ENCODE data around the gene PPARA.

PPARA gene

GRCh38 chr22:46150034-46150654 is at the start of gene PPARA:
TSS of gene PPARA (plus strand) at chr22:46150526. CDS start at chr22:46198384, 47,858 bp downstream.
- H3K27ac Mint-ChIP-seq = peak within 1 kb of the TSS; percentile 74
- no peaks in the 10 kb centered on the region for H3K9me3 Mint-ChIP-seq
- H3K4me3 Mint-ChIP-seq = peak within 1 kb of the TSS; percentile 95
- peaks cover 11% of the 10 kb centered on the region for H3K36me3 Mint-ChIP-seq
- H3K27me3 Mint-ChIP-seq = no peaks in the 10 kb centered on the region
- peaks cover 28% of the 10 kb centered on the region for H3K4me1 Mint-ChIP-seq
- peak; percentile 92 for ATAC-seq

- ATAC-seq = no peak
- Mint-ChIP-seq H3K27me3 (no peaks in the 10 kb centered on the region), H3K36me3 (no peaks in the 10 kb centered on the region), H3K4me1 (no peaks in the 10 kb centered on the region), H3K27ac (no peak overlapping the region), H3K9me3 (no peaks in the 10 kb centered on the region), H3K4me3 (no peak overlapping the region)
These were observed 48.2 kb upstream of the PPARA start for GRCh38 chr22:46102159-46102558.

- H3K9me3 Mint-ChIP-seq = no peaks in the 10 kb centered on the region
- no peaks in the 10 kb centered on the region for H3K36me3 Mint-ChIP-seq
- no peak overlapping the region for H3K27ac Mint-ChIP-seq
- H3K27me3 Mint-ChIP-seq = no peaks in the 10 kb centered on the region
- no peak overlapping the region for H3K4me3 Mint-ChIP-seq
- no peak for ATAC-seq
- H3K4me1 Mint-ChIP-seq = no peaks in the 10 kb centered on the region
These were observed 47.6 kb upstream of the PPARA start for GRCh38 chr22:46102752-46103151.

GRCh38 chr22:46103181-46103580 is 47.1 kb upstream of the PPARA start:
- H3K4me1 Mint-ChIP-seq = no peaks in the 10 kb centered on the region
- ATAC-seq = no peak
- H3K36me3 Mint-ChIP-seq = no peaks in the 10 kb centered on the region
- H3K4me3 Mint-ChIP-seq = no peak overlapping the region
- no peak overlapping the region for H3K27ac Mint-ChIP-seq
- H3K27me3 Mint-ChIP-seq = no peaks in the 10 kb centered on the region
- H3K9me3 Mint-ChIP-seq = no peaks in the 10 kb centered on the region

GRCh38 chr22:46103664-46104063 is 46.7 kb upstream of the PPARA start:
- no peak overlapping the region for H3K27ac Mint-ChIP-seq
- no peak overlapping the region for H3K4me3 Mint-ChIP-seq
- no peaks in the 10 kb centered on the region for H3K4me1 Mint-ChIP-seq
- ATAC-seq = no peak
- no peaks in the 10 kb centered on the region for H3K9me3 Mint-ChIP-seq
- H3K27me3 Mint-ChIP-seq = no peaks in the 10 kb centered on the region
- H3K36me3 Mint-ChIP-seq = no peaks in the 10 kb centered on the region

GRCh38 chr22:46104170-46104880 is 46.0 kb upstream of the PPARA start:
- Mint-ChIP-seq H3K4me3 (no peak overlapping the region), H3K27me3 (no peaks in the 10 kb centered on the region), H3K36me3 (no peaks in the 10 kb centered on the region), H3K4me1 (no peaks in the 10 kb centered on the region), H3K27ac (no peak overlapping the region), H3K9me3 (no peaks in the 10 kb centered on the region)
- ATAC-seq = peak; percentile 31

GRCh38 chr22:46104881-46105493 is 45.3 kb upstream of the PPARA start:
- Mint-ChIP-seq H3K4me3 (no peak overlapping the region), H3K36me3 (no peaks in the 10 kb centered on the region), H3K27ac (no peak overlapping the region), H3K9me3 (no peaks in the 10 kb centered on the region), H3K27me3 (no peaks in the 10 kb centered on the region), H3K4me1 (no peaks in the 10 kb centered on the region)
- no peak for ATAC-seq

- ATAC-seq = no peak
- Mint-ChIP-seq H3K4me3 (no peak overlapping the region), H3K27ac (no peak overlapping the region), H3K4me1 (no peaks in the 10 kb centered on the region), H3K36me3 (no peaks in the 10 kb centered on the region), H3K9me3 (no peaks in the 10 kb centered on the region), H3K27me3 (no peaks in the 10 kb centered on the region)
These were observed 44.6 kb upstream of the PPARA start for GRCh38 chr22:46105494-46106278.

GRCh38 chr22:46106279-46107022 is 43.9 kb upstream of the PPARA start:
- no peak for ATAC-seq
- H3K27me3 Mint-ChIP-seq = no peaks in the 10 kb centered on the region
- H3K36me3 Mint-ChIP-seq = no peaks in the 10 kb centered on the region
- H3K9me3 Mint-ChIP-seq = no peaks in the 10 kb centered on the region
- no peak overlapping the region for H3K4me3 Mint-ChIP-seq
- H3K27ac Mint-ChIP-seq = no peak overlapping the region
- H3K4me1 Mint-ChIP-seq = no peaks in the 10 kb centered on the region

- Mint-ChIP-seq H3K27ac (no peak overlapping the region), H3K4me1 (no peaks in the 10 kb centered on the region), H3K4me3 (no peak overlapping the region), H3K9me3 (no peaks in the 10 kb centered on the region), H3K36me3 (no peaks in the 10 kb centered on the region), H3K27me3 (no peaks in the 10 kb centered on the region)
- ATAC-seq = no peak
These were observed 43.1 kb upstream of the PPARA start for GRCh38 chr22:46107089-46107664.

- Mint-ChIP-seq H3K9me3 (no peaks in the 10 kb centered on the region), H3K27me3 (no peaks in the 10 kb centered on the region), H3K27ac (no peak overlapping the region), H3K4me3 (no peak overlapping the region), H3K36me3 (no peaks in the 10 kb centered on the region), H3K4me1 (no peaks in the 10 kb centered on the region)
- no peak for ATAC-seq
These were observed 42.4 kb upstream of the PPARA start for GRCh38 chr22:46107753-46108563.

GRCh38 chr22:46108564-46109473 is 41.5 kb upstream of the PPARA start:
- no peak for ATAC-seq
- no peaks in the 10 kb centered on the region for H3K9me3 Mint-ChIP-seq
- no peak overlapping the region for H3K4me3 Mint-ChIP-seq
- no peaks in the 10 kb centered on the region for H3K4me1 Mint-ChIP-seq
- H3K27me3 Mint-ChIP-seq = no peaks in the 10 kb centered on the region
- peak overlapping the region; percentile 31 for H3K27ac Mint-ChIP-seq
- H3K36me3 Mint-ChIP-seq = no peaks in the 10 kb centered on the region

- no peak for ATAC-seq
- H3K4me1 Mint-ChIP-seq = no peaks in the 10 kb centered on the region
- H3K4me3 Mint-ChIP-seq = no peak overlapping the region
- H3K36me3 Mint-ChIP-seq = no peaks in the 10 kb centered on the region
- no peaks in the 10 kb centered on the region for H3K27me3 Mint-ChIP-seq
- no peaks in the 10 kb centered on the region for H3K9me3 Mint-ChIP-seq
- H3K27ac Mint-ChIP-seq = peak overlapping the region; percentile 31
These were observed 40.8 kb upstream of the PPARA start for GRCh38 chr22:46109474-46110003.
